ENCODE data around the gene TRAPPC2.
"Not testable (repeated sequence)": the region's sequence is repeated elsewhere in the genome, so short reads cannot be mapped to it uniquely, and the experiment has no call there.

The TRAPPC2 gene

GRCh38 chrX:13670197-13670596 is 64.2 kb downstream of the TRAPPC2 start:
- DNase-seq (ENCODE audit: low read depth in 2 of 2, low spot score in 1 of 2), result no peak

GRCh38 chrX:13669755-13670154 is 64.7 kb downstream of the TRAPPC2 start:
- not testable (repeated sequence) for DNase-seq (ENCODE audit: low read depth in 2 of 2, low spot score in 1 of 2)

- DNase-seq (ENCODE audit: low read depth in 2 of 2, low spot score in 1 of 2), result no peak
Measured at GRCh38 chrX:13669246-13669737, 65.1 kb downstream of the TRAPPC2 start.

- no peak for DNase-seq (ENCODE audit: low read depth in 2 of 2, low spot score in 1 of 2)
Measured at GRCh38 chrX:13667919-13668318, 66.5 kb downstream of the TRAPPC2 start.

- DNase-seq (ENCODE audit: low read depth in 2 of 2, low spot score in 1 of 2), result no peak
Measured at GRCh38 chrX:13666836-13667235, 67.6 kb downstream of the TRAPPC2 start.

- no peak for DNase-seq (ENCODE audit: low read depth in 2 of 2, low spot score in 1 of 2)
Measured at GRCh38 chrX:13664020-13664419, 70.4 kb downstream of the TRAPPC2 start.

GRCh38 chrX:13662355-13662791 is 72.0 kb downstream of the TRAPPC2 start:
- DNase-seq (ENCODE audit: low read depth in 2 of 2, low spot score in 1 of 2), result no peak

Data from stimulated activated CD8-positive, alpha-beta memory T cell treated with anti-CD3 and anti-CD28 coated beads, Interleukin-4, amount 100 ng/mL, for 4 hours (primary cell).